Measurements from ENCODE around the gene C21orf58.

DNA sequence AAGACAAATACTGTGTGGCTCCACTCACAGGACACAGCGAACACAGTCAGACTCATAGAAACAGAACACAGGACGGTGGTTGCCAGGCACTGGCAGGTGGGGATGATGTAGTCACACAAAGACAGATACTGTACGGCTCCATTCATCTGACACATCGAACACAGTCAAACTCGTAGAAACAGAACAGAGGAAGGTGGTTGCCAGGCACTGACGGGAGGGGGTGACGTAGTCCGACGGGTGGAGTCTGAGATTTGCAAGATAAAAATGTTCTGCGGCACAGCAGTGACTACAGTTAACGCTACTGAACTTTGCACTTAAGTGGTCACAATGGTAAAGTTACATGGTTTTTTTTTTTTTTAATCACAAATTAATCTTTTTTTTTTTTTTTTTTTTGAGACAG lies 18.7 kb downstream of the C21orf58 start:
- TF ChIP-seq USF1 (CRISPR knock-in tag; IDR thresholded peaks at IDR 0.05) (no peak), ZNF138 (CRISPR knock-in tag; conservative IDR thresholded peaks at IDR 0.05) (no peak), CTCF (IDR thresholded peaks at IDR 0.05) (no peak), NR3C1 (CRISPR knock-in tag; conservative IDR thresholded peaks at IDR 0.05; ENCODE audit: low read depth) (no peak), KAT7 (CRISPR knock-in tag; IDR thresholded peaks at IDR 0.05; ENCODE audit: borderline replicate concordance) (no peak), JUN (CRISPR knock-in tag; IDR thresholded peaks at IDR 0.05) (no peak)
- TF ChIP-seq, protein P1, sequence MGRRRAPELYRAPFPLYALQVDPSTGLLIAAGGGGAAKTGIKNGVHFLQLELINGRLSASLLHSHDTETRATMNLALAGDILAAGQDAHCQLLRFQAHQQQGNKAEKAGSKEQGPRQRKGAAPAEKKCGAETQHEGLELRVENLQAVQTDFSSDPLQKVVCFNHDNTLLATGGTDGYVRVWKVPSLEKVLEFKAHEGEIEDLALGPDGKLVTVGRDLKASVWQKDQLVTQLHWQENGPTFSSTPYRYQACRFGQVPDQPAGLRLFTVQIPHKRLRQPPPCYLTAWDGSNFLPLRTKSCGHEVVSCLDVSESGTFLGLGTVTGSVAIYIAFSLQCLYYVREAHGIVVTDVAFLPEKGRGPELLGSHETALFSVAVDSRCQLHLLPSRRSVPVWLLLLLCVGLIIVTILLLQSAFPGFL (CRISPR knock-in tag; IDR thresholded peaks at IDR 0.05; ENCODE audit: borderline replicate concordance), result no peak
- TF ChIP-seq, protein P2, sequence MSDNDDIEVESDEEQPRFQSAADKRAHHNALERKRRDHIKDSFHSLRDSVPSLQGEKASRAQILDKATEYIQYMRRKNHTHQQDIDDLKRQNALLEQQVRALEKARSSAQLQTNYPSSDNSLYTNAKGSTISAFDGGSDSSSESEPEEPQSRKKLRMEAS (CRISPR knock-in tag; IDR thresholded peaks at IDR 0.05), result no peak
- TF ChIP-seq, protein P3, sequence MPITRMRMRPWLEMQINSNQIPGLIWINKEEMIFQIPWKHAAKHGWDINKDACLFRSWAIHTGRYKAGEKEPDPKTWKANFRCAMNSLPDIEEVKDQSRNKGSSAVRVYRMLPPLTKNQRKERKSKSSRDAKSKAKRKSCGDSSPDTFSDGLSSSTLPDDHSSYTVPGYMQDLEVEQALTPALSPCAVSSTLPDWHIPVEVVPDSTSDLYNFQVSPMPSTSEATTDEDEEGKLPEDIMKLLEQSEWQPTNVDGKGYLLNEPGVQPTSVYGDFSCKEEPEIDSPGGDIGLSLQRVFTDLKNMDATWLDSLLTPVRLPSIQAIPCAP (CRISPR knock-in tag; IDR thresholded peaks at IDR 0.05), result no peak
